Measurements from ENCODE around the gene DYSF.

DYSF gene

DNA sequence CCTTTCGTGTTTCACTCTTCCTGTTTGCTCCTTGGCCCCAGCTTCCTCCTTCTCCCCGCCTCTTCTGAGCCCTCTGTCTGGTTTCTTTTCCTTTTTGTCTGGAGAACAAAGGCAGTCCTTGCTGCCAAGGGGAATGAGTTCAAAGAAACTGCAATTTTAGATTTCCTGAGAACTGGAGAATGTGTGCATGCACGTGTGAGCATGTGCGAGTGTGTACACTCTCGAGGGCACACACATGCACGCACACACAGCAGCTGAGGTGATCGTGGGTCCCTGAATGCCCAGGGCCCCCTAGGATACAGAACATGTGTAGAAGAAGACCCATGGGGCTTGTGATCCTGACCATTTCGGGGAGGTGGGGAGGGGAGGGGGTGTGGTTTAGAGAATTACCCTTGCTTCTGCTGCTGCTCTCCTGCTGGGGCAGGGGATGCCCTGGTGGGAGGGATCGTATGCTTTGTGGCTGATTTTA, 151.8 kb downstream of the DYSF start:
- DNase-seq: no peak

DNA sequence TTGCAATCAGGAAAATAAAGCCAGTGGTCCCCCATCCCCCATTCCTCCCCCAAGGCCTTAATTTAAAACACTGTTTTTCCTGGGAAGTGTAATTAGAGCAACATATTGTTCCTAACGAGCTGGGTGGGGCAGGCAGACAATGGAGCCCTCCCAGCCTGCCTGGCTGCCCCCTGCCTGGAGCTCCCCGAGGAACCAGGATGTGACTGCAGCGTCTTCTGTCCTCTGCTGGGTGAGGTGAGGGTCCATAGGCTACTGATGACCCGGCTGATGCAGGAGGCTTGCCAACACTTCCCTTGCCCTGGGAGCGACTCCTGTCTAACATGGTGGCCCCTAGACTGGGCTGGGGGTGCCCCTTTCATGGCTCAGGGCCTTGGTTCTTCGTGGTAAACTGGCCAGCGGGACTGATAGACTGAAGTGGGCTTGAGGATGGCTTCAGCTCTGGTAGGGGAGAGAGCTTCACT, 152.4 kb downstream of the DYSF start:
- no peak for DNase-seq

DNA sequence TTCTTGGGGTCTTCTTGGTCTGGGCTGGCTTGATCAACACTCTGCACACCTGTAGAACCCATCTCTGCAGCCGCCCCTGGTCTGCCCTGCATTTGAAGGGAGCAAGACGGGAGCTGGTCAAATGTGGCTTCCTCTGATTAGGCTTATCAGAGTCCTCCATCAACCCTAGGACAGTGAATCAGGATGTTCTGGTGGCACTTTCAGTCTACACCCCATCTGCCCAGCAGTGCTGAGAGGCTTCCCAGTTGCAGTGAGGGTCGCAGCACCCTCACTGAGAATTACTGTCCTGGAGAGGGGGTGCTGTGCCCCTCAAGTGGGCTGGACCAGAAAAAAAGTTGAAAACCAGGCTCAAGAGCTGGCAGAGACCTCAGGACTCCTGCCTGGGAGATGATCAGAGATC, 152.9 kb downstream of the DYSF start:
- DNase-seq: no peak

DNA sequence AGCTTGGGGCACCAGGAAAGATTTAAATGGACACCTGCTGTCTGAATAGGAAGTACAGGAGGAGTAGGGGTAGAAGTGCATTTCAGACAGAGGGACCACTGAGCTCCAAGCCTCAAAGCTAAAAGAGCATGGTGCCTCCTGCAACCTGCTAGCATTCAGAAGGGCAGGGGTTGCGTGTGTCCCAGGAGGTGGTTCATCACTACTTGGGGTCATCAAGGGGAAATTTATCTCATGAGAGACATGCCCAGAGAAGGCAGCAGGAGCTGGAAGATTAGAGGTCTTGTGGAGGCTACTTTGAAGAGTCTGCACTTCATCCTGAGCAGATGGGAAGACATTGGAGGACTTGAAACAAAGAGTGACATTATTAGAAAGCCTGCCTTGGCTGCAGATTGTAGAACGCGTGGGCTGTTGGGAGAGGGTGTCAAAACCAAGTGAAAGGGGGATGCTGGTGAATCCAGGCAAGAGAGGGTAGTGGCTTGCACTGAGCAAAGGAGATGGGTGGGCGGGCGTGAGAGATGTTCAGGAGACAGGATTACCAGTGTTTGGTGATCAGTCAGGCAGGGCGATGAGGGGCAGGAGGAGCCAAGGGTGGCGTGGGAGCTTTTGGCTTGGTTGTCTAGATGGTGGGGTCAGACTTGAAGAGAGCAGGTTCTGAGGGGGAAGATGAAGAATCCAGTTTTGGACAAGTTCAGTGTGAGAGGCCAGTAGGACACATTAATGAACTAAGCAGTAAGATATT, 154.0 kb downstream of the DYSF start:
- no peak for DNase-seq

DNA sequence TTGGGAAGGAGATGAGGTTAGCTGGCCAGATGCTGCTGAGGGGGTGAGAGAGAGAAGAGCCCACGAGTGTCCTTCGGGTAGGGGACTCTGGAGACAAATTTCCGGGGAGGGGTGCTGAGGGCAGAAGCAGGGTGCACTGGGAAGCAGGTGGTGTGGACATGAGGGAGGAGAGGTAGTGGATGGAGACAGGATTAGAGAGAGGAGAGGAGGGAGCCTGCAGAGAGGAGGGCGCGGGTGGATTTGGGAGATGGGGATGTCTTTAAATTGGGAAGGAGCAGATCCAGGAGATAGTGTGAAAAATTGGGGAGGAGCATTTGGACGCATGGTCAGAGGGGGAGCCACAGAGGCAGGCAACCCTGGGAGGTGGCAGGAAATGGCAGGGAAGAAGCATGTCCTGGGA, 154.7 kb downstream of the DYSF start:
- DNase-seq: no peak

DNA sequence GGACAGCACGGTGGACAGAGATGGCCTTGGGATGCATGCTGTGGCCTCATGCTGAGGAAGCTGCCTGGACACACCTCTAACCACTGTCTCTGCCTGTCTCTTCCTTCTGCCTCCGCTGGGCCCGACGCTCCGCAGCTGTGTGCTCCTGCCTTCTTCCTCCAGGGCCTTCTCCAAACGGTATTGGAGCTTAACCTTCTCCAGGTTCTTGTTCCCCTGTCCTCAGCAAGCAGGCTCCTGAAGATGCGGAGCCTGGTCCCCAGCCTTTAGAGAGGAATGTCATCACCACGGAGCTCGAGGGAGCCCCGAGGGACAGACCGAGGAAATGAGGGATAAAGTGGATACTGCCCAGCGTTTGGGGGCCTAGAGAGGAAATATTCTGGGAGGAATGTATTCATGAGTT, 155.1 kb downstream of the DYSF start:
- DNase-seq: no peak

DNA sequence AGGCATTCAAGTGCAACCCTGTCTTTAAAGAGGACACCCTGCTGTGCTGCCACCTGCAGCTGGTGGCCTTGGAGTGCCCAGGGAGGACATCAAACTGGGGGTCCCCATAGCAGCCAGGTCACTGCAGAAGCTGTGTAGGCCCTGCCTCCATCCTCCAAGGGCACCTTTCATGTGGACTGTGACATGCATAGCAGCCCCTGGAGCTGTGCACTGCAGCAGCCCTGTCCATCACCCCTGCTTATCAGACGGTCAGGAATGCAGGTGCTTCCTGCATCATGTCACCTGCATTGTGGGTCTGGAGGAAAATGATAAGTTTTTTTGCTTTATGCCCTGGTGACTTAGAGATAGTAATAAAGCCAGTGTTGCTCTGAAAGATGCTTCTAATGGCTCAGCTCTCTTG, 155.7 kb downstream of the DYSF start:
- DNase-seq: no peak

DNA sequence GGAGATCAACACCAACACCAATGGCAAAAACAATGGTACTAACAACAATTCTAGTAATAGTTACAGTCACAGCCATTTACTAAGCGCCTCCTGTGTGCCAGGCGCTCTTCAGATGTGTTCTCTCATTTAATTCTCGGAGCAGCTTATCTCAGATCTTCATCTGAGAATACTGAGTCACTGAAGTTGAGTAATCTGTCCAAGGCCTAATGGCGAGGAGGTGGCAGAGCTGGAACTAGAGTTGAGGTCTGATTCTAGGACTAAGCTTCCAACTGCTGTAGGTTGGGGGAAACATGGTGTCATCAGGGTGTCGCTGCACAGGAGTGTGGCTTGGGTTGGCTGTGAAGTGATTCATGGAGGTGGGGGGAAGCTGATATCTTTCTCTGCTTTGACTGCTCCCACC, 156.1 kb downstream of the DYSF start:
- no peak for DNase-seq

DNA sequence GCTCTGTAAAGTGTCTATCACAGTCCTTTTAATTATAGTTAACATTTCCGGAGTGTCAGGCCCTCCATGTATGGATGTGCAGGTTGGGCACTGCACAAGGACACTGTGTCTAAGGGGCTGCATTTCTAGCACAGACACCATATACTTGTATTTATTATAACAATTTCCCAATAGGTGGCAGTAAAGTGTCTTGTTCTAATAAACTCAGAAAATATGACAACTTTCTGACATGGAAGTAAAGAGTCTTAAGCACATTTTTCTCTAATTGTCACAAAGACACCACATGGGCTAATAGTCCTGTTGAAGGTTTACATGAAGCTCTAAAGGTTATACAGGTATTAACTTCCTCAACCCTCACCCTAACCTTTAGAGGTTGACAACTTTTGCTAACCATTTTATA, 156.6 kb downstream of the DYSF start:
- DNase-seq: no peak

DNA sequence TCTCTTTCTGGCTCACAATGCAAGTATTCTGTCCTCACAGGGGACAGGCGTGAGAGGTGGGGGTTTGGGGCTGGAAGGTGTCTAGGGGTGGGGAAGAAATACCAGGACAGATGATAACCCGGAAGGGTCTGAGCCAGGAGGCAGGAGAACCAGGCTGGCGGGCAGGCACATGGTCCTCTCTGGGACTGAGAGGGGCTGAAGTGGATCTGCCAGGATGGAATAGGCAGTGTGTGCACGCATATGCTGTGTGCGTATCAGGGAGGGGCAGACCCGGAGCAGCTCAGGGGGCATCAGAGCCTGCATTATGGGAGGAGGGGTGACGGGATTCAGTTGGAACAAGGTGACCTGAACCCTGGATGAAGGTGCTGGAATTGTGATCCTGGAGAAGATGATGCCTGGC, 157.3 kb downstream of the DYSF start:
- DNase-seq: no peak

DNA sequence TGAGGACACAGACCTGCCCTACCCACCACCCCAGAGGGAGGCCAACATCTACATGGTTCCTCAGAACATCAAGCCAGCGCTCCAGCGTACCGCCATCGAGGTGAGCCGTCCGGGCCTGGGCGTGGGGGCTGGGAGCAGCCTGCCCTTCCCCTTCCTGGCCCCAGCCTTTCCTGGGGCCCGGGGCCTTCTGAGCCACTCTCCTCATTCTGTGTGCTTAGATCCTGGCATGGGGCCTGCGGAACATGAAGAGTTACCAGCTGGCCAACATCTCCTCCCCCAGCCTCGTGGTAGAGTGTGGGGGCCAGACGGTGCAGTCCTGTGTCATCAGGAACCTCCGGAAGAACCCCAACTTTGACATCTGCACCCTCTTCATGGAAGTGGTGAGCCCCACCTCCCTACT, 157.9 kb downstream of the DYSF start:
- no peak for DNase-seq

DNA sequence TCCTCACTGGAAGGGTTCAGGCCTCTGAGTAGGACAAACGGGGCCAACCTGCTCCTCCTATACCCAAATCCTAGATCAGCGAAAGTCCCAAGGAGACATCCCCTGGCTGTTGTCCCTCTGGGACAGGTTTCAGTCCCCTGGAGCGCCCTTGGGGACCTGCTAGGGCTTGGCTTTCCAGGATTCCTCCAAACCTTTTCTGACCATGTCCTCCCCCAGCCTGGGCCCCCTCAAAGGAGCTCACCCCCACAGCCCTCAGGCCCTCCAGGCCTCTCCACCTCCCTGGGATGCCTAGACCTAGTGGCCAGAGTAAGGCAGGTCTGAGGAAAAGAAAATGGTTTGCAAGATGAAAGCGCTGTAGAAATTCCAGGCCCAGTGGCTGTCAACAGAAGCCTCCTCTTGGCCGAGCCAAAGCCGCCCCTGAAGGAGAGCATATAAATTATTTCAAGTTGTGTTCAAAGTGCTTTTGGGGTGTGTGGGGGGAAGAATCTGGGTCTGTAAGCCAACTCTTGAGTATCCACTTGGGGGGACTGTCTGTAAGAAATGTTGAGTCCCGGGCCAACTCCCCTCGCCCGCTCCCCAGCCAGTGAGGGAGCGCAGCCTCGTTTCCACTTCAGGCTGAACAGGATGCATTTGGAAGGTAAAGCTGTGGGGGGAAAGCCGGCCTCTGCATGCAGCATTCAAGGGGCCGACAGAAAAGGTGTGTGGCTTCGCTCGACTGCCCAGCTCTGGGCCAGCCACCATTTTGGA, 158.6 kb downstream of the DYSF start:
- no peak for DNase-seq

DNA sequence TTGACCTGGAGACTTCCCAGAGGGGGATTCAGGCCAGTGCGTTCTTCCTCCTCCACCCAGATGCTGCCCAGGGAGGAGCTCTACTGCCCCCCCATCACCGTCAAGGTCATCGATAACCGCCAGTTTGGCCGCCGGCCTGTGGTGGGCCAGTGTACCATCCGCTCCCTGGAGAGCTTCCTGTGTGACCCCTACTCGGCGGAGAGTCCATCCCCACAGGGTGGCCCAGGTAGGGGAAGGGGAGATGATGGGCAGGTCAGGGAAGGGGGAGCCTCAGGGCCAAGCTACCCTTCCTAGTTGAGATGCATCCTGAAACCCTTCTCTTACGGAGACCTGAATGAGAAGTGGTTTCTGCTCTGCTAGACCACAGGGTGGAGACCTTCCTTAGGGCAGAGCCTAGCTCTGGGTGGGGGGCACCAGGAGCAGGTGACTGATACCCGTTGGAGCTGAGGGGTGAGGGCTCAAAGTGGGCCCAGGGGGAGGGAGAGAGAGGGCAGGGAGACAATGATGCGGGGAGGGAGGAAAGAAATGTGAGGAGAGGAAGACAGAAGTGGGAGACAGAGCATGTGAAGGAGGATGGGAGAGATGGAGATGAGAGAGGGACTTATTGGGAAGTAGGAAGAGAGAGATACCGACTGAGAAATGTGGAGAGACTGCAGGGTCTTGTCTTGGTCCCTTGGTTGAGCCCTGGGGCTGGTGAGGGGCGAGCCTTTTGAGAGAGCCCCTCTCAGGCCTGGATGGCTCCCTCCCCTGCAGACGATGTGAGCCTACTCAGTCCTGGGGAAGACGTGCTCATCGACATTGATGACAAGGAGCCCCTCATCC, 159.4 kb downstream of the DYSF start:
- DNase-seq: no peak

DNA sequence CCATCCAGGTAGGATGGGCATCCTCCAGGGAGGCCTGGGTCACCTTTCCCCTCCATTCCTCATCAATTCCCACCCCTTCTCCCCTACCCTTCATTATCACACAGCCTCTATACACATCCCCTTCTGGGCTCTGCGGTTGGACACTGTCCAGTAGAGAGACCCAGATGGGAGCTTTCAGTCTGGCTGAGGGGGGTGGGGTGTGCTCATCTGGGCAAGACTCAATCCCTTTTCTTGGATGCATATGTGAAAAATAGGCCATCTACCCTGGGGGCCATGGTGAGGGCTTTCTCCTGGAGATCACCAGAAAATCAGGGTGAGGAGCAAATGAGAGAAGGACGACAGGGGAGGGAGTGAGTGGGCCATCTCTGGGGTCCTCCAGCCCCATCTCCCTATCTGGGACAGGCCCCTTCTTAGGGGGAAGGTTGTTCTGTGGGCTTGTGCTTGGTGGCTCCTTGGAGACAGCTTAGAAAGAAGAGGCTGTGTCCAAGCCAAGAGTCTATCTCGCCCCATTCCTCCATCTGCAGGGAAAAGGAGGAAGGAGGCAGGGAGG, 160.1 kb downstream of the DYSF start:
- DNase-seq: no peak

DNA sequence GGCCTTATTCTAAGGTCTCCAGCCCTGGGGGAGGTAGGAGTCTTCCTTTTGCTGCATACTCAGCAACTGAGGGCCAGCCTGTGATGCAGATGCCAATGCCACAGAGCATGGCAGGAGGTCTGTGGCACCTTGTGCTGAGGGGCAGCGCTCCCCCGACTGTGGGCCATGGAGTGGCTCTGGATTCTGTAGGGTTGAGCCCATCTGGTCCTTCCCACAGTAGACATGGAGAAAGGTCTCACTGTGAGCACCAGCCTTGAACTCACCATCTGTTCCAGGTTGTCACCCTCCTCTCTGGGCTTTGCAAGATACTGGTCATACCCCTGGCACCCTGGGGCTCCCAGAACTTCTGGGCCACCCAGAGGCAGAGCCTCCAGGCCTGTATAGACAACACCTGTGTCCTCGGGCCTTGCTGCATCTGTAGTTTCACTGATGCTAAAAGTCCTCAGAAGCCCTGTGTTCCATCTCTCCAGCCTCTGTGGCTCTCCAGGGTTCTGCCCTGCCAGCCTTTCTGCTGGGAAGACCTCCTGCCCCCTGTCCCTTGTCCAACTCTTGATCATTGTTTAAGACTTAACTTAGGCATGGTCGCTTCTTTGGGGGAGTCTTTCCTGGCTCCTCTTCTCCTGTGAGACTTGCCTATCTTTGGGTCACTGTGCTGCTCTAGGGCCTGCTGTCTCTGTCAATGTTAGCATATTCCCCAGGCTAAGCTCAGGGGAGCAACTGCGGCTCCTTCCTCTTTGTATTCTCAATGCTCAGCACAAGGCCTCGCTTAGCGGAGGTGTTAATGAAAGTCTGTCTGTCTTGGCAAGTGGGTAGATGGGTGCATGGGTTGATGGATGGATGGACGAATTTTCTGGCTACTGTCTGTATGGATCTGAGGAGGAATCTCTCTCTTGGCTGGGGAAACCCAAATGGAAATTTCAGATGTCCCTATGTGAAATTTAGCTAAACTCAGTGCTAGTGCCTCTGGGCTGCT, 160.9 kb downstream of the DYSF start:
- DNase-seq: no peak

DNA sequence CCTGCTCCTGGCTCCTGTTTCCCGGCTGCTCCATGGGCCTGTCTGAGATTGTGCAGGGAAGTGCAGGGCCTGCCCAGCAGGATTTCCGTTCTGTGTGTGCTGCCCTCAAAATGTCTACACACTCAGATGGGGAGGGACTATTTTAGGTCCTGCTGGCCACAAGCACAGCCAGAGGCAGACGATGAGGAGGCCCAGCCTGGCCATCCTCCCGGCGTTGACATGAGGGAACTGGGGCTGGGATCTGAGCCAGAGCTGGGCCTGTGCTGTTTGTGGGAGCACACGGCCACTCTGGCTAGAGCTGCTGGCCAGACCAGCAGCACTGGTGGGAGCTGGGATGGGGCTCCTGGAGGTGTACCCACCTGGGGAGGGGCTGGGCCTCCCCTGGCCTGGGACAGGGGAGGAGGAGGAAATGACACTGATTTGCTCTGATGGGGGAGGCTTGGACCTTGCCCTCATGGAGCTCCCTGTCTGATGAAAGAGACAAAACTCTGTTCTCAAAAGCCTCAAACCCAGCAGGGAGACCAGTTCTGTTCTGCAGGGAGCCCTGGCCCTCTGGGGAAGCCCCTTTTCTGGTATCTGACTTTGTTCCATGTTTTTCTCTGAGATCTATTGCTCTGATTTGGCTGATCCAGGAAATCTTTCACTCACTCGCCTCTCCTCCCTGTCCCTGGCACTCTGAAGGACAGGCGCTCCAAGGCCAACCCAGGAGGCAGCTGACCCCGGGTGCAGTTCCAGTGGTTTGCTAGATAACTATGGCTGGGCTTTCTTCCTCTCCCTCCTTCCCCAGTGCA, 161.8 kb downstream of the DYSF start:
- no peak for DNase-seq

DNA sequence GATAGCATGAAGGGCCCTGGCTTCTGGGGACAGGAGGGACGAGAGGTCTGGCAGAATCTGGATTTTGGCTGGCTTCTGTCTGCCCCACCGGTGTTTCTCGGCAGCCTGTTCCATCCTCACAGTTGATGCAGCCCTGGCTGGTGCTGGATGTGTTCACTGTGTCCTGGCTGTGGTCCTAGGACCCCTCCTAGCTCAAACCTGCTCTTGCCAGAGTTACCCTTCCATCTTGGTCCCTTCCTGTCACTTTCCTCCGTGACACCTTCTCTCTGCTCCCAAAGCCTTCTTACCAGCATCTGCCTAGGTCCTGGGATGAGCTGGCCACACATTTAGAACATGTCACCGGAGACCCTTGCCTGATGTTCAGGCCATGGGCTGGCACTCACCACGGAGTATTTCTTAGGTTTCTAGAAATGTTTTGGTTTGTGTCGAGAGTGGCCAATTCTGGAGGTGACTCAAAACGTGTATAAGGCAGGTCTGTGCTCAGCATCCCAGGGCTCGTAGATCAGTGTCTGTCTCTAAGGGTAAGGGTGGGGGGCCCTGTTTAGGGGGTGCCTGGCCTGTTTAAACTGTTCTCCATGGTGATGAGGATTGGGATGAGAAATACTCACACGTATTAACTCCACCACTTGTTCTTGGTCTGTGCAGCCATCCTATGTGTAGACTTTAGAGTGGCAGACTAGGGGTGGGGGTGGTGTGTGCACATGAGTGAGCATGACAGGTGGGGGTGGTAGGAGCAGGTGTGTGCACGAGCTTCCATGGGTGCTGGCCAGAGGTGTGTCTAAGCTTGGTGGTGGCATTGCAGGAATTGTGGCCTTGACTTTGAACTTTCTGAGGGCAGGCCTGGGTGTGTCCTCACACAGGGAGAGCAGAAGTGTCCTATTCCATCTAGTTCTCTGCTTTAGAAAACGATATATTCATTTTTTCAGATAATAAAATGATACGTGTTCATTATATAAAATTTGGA, 162.7 kb downstream of the DYSF start:
- DNase-seq: no peak

DNA sequence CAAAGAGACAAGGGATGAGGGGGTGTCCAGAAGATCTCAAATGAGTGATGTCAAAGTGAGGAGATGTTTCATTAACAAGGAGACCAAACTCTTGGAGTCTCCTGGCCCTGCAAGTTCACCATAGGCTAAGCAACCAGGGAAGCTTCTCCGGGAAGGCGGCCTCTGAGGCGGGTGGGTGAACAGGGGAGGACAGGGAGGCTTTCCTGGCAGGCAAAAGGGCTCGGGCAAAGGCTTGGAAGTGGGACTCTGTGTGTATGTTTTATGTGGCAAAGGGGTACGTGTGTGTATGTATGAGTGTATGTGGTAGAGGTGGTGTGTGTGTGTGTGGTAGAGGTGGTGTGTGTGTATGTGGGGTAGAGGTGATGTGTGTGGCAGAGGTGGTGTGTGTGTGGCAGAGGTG, 163.9 kb downstream of the DYSF start:
- DNase-seq: no peak

DNA sequence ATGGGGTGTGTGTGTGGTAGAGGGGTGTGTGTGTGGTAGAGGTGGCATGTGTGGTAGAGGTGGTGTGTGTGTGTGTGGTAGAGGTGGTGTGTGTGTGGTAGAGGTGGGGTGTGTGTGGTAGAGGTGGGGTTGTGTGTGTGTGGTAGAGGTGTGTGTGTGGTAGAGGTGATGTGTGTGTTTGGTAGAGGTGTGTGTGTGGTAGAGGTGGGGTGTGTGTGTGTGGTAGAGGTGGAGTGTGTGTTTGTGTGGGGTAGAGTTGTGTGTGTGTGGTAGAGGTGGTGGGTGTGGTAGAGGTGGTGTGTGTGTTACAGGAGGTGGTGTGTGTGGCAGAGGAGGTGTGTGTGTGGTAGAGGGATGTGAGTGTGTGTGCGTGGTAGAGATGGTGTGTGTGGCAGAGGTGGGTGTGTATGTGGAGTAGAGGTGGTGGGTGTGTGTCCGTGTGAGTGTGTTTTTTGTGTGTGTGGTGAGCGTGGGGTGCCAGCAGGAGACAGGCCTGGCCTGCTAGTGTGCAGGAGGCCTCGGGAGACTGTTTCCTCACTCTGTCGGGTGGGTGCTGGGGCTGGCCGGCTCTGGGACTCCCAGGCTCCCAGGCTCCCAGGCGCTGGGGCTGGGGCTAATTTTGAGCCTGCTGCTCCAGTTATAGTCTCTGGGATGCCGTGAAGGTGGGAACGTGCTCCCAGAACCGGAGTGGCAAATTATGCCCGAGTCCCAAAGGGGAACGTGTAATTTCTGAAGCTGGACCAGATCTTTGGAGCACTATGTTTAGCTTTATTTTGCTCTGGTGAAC, 165.2 kb downstream of the DYSF start:
- no peak for DNase-seq
